HepG2 (cell line): ENCODE measurements around the gene ZKSCAN3. TPM values are rescaled to one million over a fixed set of nuclear protein-coding genes. Genes with fewer than 3 reads are reported as not detected.

Source experiments
- HOXA9 ChIP-seq: sonication (generic); formaldehyde crosslinking; IDR thresholded peaks from 2 replicates; pipeline ENCODE4 v1.8.1; 2022; ENCODE audit warnings: missing genetic modification reagents, mild to moderate bottlenecking, moderate library complexity, borderline replicate concordance
- MAZ ChIP-seq, 2 experiments: sonication (generic) in 1 of 2; formaldehyde crosslinking in 1 of 2; IDR thresholded peaks; 2 replicates each; pipeline versions ENCODE4 v1.5.0 to v1.6.1; 2012 to 2020; ENCODE audit warnings: low read depth in 2 of 2, mild to moderate bottlenecking in 2 of 2, borderline replicate concordance in 1 of 2, improper control_type of control experiment in 1 of 2, low read length in 1 of 2, missing genetic modification reagents in 1 of 2, moderate library complexity in 1 of 2
- NCOR1 ChIP-seq: fragments of 200-600 bp; sonication (generic); IDR thresholded peaks from 2 replicates; pipeline ENCODE4 v1.7.0; 2017; ENCODE audit warnings: antibody characterized with exemption, low read length, borderline replicate concordance
- PITX1 ChIP-seq: sonication (generic); formaldehyde crosslinking; IDR thresholded peaks from 2 replicates; pipeline ENCODE4 v1.5.1; 2020; ENCODE audit warnings: mild to moderate bottlenecking, missing genetic modification reagents
- RELA ChIP-seq: sonication (generic); formaldehyde crosslinking; IDR thresholded peaks from 2 replicates; pipeline ENCODE4 v1.4.0; 2020; ENCODE audit warnings: missing genetic modification reagents
- RORA ChIP-seq: sonication (generic); formaldehyde crosslinking; IDR thresholded peaks from 2 replicates; pipeline ENCODE4 v1.5.0; 2020; ENCODE audit warnings: mild to moderate bottlenecking, missing genetic modification reagents, moderate library complexity
- SMC3 ChIP-seq: IDR thresholded peaks from 2 replicates; pipeline ENCODE4 v1.6.1; 2011; ENCODE audit warnings: low read length, improper control_type of control experiment
- ZBTB20 ChIP-seq: sonication (generic); formaldehyde crosslinking; IDR thresholded peaks from 2 replicates; pipeline ENCODE4 v1.8.1; 2023; ENCODE audit warnings: missing genetic modification reagents, low read depth, mild to moderate bottlenecking, borderline replicate concordance
- ZNF232 ChIP-seq: sonication (generic); formaldehyde crosslinking; IDR thresholded peaks from 2 replicates; pipeline ENCODE4 v1.4.0; 2020; ENCODE audit warnings: missing genetic modification reagents, borderline replicate concordance
- ZNF496 ChIP-seq: sonication (generic); formaldehyde crosslinking; IDR thresholded peaks from 2 replicates; pipeline ENCODE4 v1.8.1; 2023; ENCODE audit warnings: mild to moderate bottlenecking, moderate library complexity, missing genetic modification reagents; ENCODE audit not compliant: insufficient replicate concordance
- ZNF674 ChIP-seq: sonication (generic); formaldehyde crosslinking; IDR thresholded peaks from 2 replicates; pipeline ENCODE4 v1.5.0; 2020; ENCODE audit warnings: low read depth, mild to moderate bottlenecking, missing genetic modification reagents
- polyA plus RNA-seq, 8 experiments: library from polyadenylated mRNA; depleted of rRNA in 3 of 8; stranded (reverse) in 7 of 8; unstranded in 1 of 8; fragments of >200 nt; fragmentation: Illumina TruSeq in 4 of 8; extraction: Trizol in 4 of 8; gene quantifications; 2 replicates each; pipeline versions ENCODE4 v1.2.1 to v1.2.3, GENCODE V29; 2011 to 2016; ENCODE audit warnings: low read depth in 4 of 8, missing spikeins in 1 of 8, mixed read lengths in 1 of 8; ENCODE audit not compliant: insufficient read depth in 1 of 8
- total RNA-seq, 5 experiments: library from RNA; depleted of rRNA; stranded (reverse); fragments of >200 nt; fragmentation: Illumina TruSeq; extraction: Trizol; gene quantifications; 2 replicates each; pipeline ENCODE4 v1.2.3, GENCODE V29; 2016; ENCODE audit warnings: low read depth in 1 of 5
- TF ChIP-seq, protein P1 (sequence below): sonication (generic); formaldehyde crosslinking; IDR thresholded peaks from 2 replicates; pipeline ENCODE4 v1.4.0; 2020; ENCODE audit warnings: missing genetic modification reagents
- TF ChIP-seq, protein P2 (sequence below): sonication (generic); formaldehyde crosslinking; IDR thresholded peaks from one replicate; pipeline ENCODE4 v1.5.1; 2020; ENCODE audit warnings: mild to moderate bottlenecking, missing genetic modification reagents; ENCODE audit errors: not compliant biosample characterization

ZKSCAN3 gene
- total and polyA plus RNA-seq, 2 of the 13 experiments (the other 11 are each of a cell fraction or from before 2014, with no cell fraction given), result 3.3 to 7.4 TPM

GRCh38 chr6:28349892-28350737 lies at the start of gene ZKSCAN3 (continued):
- 0 out of 2 replicates have a peak, but pooled peaks have one; percentile 56 for TF ChIP-seq ZBTB20 (CRISPR knock-in tag)
- TF ChIP-seq, protein P1, sequence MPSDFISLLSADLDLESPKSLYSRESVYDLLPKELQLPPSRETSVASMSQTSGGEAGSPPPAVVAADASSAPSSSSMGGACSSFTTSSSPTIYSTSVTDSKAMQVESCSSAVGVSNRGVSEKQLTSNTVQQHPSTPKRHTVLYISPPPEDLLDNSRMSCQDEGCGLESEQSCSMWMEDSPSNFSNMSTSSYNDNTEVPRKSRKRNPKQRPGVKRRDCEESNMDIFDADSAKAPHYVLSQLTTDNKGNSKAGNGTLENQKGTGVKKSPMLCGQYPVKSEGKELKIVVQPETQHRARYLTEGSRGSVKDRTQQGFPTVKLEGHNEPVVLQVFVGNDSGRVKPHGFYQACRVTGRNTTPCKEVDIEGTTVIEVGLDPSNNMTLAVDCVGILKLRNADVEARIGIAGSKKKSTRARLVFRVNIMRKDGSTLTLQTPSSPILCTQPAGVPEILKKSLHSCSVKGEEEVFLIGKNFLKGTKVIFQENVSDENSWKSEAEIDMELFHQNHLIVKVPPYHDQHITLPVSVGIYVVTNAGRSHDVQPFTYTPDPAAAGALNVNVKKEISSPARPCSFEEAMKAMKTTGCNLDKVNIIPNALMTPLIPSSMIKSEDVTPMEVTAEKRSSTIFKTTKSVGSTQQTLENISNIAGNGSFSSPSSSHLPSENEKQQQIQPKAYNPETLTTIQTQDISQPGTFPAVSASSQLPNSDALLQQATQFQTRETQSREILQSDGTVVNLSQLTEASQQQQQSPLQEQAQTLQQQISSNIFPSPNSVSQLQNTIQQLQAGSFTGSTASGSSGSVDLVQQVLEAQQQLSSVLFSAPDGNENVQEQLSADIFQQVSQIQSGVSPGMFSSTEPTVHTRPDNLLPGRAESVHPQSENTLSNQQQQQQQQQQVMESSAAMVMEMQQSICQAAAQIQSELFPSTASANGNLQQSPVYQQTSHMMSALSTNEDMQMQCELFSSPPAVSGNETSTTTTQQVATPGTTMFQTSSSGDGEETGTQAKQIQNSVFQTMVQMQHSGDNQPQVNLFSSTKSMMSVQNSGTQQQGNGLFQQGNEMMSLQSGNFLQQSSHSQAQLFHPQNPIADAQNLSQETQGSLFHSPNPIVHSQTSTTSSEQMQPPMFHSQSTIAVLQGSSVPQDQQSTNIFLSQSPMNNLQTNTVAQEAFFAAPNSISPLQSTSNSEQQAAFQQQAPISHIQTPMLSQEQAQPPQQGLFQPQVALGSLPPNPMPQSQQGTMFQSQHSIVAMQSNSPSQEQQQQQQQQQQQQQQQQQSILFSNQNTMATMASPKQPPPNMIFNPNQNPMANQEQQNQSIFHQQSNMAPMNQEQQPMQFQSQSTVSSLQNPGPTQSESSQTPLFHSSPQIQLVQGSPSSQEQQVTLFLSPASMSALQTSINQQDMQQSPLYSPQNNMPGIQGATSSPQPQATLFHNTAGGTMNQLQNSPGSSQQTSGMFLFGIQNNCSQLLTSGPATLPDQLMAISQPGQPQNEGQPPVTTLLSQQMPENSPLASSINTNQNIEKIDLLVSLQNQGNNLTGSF (CRISPR knock-in tag), result no peak
- TF ChIP-seq PITX1 (CRISPR knock-in tag), result peak; percentile 38; the same call in 1 of the 2 replicates
- TF ChIP-seq ZNF674 (CRISPR knock-in tag), result no peak
- TF ChIP-seq MAZ (IDR thresholded peaks at IDR 0.05; ENCODE audit: borderline replicate concordance, low read depth, low read length), result peak; percentile 87; the same call in 1 of the 2 replicates
- TF ChIP-seq MAZ (CRISPR knock-in tag; IDR thresholded peaks at IDR 0.05; ENCODE audit: low read depth), result peak; percentile 83
- TF ChIP-seq, protein P2, sequence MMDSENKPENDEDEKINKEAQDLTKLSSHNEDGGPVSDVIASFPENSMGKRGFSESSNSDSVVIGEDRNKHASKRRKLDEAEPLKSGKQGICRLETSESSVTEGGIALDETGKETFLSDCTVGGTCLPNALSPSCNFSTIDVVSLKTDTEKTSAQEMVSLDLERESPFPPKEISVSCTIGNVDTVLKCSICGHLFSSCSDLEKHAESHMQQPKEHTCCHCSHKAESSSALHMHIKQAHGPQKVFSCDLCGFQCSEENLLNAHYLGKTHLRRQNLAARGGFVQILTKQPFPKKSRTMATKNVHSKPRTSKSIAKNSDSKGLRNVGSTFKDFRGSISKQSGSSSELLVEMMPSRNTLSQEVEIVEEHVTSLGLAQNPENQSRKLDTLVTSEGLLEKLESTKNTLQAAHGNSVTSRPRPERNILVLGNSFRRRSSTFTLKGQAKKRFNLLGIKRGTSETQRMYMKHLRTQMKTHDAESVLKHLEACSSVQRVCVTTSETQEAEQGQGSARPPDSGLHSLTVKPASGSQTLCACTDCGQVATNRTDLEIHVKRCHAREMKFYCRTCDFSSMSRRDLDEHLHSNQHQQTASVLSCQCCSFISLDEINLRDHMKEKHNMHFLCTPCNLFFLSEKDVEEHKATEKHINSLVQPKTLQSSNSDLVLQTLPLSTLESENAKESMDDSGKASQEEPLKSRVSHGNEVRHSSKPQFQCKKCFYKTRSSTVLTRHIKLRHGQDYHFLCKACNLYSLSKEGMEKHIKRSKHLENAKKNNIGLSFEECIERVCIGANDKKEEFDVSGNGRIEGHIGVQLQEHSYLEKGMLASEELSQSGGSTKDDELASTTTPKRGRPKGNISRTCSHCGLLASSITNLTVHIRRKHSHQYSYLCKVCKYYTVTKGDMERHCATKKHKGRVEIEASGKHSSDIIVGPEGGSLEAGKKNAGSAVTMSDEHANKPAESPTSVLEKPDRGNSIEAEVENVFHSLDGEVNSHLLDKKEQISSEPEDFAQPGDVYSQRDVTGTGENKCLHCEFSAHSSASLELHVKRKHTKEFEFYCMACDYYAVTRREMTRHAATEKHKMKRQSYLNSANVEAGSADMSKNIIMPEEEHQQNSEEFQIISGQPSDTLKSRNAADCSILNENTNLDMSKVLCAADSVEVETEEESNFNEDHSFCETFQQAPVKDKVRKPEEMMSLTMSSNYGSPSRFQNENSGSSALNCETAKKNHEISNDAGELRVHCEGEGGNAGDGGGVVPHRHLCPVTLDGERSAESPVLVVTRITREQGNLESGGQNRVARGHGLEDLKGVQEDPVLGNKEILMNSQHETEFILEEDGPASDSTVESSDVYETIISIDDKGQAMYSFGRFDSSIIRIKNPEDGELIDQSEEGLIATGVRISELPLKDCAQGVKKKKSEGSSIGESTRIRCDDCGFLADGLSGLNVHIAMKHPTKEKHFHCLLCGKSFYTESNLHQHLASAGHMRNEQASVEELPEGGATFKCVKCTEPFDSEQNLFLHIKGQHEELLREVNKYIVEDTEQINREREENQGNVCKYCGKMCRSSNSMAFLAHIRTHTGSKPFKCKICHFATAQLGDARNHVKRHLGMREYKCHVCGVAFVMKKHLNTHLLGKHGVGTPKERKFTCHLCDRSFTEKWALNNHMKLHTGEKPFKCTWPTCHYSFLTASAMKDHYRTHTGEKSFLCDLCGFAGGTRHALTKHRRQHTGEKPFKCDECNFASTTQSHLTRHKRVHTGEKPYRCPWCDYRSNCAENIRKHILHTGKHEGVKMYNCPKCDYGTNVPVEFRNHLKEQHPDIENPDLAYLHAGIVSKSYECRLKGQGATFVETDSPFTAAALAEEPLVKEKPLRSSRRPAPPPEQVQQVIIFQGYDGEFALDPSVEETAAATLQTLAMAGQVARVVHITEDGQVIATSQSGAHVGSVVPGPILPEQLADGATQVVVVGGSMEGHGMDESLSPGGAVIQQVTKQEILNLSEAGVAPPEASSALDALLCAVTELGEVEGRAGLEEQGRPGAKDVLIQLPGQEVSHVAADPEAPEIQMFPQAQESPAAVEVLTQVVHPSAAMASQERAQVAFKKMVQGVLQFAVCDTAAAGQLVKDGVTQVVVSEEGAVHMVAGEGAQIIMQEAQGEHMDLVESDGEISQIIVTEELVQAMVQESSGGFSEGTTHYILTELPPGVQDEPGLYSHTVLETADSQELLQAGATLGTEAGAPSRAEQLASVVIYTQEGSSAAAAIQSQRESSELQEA (CRISPR knock-in tag), result no peak
- no peak for TF ChIP-seq ZNF496
- no peak; the same call in 1 of the 2 replicates for TF ChIP-seq SMC3
- TF ChIP-seq RORA, result no peak
- TF ChIP-seq RELA (CRISPR knock-in tag), result no peak
- peak; percentile 89 for TF ChIP-seq HOXA9
- TF ChIP-seq ZNF232 (CRISPR knock-in tag), result no peak
- TF ChIP-seq NCOR1, result no peak
